GM12878 (cell line): ENCODE measurements around the gene GABRB3.

Experiments used
- NR2C2 ChIP-seq: IDR thresholded peaks from 2 replicates; pipeline ENCODE4 v1.6.1; 2011; ENCODE audit warnings: borderline replicate concordance, low read depth; ENCODE audit not compliant: control insufficient read depth, insufficient read length
- POLR2A ChIP-seq: IDR thresholded peaks from 2 replicates; pipeline ENCODE4 v1.6.1; 2011; ENCODE audit warnings: low read depth, mild to moderate bottlenecking, low read length
- SUPT20H ChIP-seq: IDR thresholded peaks from 2 replicates; pipeline ENCODE4 v1.6.1; 2011; ENCODE audit warnings: low read depth, mild to moderate bottlenecking, low read length, moderate library complexity, borderline replicate concordance; ENCODE audit not compliant: control insufficient read depth
- TCF7 ChIP-seq: IDR thresholded peaks from 2 replicates; pipeline ENCODE4 v1.6.1; 2014; ENCODE audit warnings: antibody characterized with exemption, borderline replicate concordance

DNA sequence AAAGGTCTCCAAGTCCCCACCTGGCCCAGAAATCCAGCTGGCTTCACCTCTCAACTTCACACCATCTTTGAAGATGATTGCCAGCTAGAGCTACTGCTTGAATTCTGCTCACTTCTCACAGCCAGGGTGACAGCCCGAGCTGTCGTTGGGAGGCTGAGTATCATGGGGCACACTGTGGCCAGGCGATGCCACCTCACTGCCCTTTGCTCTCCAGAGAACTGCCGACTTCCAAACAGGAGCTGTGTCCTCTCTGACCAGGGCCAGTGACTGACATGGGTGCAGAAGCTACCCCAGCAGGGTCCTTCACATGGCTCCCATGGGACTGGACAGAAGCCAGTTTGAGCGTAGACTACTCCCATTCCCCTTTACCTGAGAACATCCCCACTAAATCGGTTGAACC lies 254.0 kb downstream of the GABRB3 start:
- TF ChIP-seq NR2C2 (no peak), POLR2A (no peak), TCF7 (no peak), SUPT20H (no peak)
